Iris pigment epithelial cell (primary cell): Measurements from ENCODE around the gene SLC34A2.
"Not testable (repeated sequence)": the region's sequence is repeated elsewhere in the genome, so short reads cannot be mapped to it uniquely, and the experiment has no call there.

ENCODE experiments used
- DNase-seq: peaks from one replicate; pipeline ENCODE4 v3.0.0-alpha.2; 2011; ENCODE audit warnings: low read depth

Gene SLC34A2

DNA sequence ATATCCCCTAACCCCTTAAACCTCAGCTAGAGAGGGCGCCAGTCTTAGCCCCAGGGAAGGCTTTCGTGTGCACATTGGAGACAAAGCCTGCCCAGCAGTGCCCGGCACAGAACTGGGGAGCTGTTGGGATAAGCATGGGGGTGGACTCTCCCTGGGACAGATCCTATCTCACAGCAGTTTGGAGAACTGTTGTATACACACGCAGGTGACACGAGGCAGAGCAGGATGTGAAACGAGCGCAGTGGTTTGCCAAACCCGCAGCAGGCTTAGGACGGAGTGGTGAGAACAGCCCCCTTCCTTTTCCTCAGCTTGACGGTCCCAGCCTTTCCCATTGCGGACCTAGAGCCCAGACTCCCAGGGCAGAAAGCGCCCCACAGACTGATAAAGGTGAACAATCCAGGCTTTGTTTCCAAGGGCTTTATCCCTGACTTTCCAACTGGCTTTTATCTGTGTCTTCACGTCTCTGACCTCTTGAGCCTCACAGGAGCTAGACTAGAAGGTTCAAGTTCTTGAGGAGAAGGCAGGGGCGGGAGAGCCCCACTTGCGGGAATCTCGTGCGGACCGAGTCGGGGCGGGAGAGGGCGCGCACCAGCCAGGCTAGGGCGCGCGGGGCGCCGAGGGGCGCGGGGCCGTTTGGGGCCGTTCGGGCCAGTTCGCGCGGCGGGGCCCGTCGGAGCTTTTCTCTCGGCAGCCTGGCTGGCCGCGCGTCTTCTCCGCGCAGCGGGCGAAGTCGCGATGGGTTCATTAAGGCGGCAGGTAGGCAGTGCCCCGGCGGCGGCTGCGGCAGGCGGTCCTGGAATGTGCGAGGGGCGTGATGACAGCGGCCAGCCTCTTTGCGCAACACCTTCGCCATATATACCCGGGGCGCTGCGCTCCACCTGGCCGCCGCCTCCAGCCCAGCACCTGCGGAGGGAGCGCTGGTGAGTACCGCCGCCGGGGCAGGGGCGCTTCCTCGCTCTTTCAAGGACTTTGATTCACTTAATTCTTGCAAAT, at the start of gene SLC34A2:
Gene SLC34A2, plus strand, starts transcription at position 881 of the 993 bp plus-strand sequence. CDS start 6,650 bp downstream, outside the sequence.
- DNase-seq = no peak

DNA sequence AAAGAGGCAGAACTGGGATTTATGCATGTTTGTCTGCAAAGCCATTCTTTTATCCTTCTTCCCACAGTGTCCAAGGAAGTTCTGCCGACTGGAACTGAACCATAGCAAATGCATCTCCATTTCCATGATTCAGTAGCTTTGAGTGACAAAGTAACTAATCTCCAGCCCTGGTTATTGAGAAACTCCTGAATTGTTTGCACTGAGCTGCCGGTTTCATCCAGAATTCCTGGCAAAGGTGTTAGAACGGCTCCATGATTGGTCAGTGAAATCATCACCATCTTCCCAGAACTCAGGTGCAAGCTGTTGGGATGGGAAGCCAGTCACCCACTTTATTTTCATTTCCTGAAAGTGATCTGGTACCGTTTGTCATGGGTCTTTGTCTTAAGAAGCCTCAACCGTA, 47.0 kb upstream of the SLC34A2 start:
- no peak for DNase-seq

DNA sequence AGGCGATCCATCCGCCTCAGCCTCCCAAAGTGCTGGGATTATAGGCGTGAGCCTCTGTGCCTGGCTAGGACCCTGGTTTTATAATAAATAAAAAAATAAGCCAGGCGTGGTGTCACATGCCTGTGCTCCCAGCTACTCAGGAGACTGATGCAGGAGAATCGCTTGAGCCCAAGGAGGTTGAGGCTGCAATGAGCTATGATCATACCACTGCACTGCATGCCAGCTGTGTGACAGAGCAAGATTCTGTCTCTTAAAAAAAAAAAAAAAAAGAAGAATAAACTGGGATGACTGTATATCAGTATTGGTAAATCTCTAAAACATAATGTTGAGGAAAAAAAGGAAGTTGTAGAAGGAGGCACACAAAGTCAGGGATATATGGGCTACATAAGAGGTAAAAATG, 45.7 kb upstream of the SLC34A2 start:
- no peak for DNase-seq

DNA sequence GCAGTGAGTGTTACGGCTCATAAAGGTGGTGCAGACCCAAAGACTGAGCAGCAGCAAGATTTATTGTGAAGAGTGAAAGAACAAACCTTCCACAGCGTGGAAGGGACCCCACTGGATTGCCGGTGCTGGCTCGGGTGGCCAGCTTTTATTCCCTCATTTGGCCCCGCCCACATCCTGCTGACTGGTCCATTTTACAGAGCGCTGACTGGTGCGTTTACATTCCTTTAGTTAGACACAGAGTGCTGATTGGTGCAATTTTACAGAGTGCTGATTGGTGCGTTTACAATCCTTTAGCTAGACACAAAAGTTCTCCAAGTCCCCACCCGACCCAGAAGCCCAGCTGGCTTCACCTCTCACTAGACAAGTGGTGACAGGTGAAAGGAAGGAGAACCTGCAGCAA, 42.0 kb upstream of the SLC34A2 start:
- DNase-seq = not testable (repeated sequence)

DNA sequence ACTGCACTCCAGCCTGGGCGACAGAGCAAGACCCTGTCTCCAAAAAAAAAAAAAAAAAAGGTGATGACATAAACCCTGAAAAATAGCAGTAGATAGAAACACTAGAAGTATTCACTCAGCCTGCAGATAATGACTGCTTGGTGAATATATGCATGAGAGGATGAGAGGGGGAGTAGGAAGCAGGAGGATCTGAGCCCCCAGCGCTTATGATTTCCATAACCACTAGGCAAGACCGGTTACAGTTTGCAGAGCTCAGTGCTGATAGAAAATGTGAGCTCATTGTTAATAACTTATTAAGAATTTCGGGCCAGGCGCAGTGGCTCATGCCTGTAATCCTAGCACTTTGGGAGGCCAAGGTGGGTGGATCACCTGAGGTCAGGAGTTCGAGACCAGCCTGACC, 40.8 kb upstream of the SLC34A2 start:
- no peak for DNase-seq

DNA sequence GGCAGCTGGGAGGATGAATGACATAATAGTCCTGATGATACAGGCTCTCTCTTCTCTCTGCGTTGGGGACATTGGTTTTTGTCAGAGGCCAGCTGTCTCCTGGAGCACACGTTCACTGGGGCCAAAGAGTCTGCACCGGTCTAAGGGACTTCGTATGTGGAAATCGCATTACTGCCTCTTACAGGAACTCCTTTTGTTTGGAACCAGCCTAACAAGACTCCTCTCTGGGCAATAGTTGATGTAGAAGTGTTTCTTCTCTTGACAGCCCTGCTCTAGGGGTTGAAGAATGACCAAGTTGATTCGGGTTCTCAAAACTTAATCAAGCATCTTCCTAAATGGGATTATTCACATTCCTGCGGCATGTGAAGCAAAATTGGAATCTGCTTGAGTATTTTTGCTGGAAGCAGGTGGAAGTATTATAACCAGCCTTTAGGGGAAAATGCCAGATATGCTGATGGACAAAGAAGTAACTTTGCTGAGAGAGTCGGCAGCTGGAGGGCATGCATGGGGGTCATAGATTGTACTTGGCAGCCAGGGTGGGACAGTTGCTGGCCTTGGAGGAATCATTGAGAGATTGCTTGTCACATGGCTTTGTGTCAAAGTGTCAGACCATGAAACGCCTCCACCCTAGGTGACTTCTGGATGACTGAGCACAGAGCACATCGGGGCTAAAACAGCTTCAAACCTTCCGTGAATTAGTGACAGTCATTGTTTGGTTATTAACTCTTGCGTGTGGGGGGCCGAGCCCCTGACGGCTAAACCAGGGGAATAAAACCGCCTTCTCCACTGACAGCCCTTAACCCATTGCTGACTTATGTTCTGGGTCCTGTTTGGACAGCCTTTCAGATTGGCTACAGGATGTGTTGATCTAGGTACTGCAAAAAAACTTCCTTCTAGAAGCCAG, 34.4 kb upstream of the SLC34A2 start:
- no peak for DNase-seq

DNA sequence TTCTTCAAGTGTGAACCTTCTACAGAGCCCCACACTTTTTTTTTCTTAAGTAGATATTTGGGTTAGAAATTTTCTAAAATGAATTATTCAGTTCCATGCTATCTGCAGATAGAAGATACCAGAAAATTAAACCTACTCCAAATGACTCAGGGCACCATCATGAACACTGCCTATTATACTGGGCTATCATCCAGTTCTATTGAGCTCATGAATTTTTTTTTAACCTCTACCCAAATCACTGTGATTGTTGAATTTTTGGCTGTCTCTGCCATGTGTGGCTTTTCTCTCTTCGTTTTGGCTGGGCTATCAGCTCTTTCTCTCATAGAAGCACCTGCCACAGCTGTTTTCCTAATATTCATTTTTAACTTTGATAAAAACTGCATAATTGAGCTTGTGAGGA, 31.0 kb upstream of the SLC34A2 start:
- DNase-seq = no peak

DNA sequence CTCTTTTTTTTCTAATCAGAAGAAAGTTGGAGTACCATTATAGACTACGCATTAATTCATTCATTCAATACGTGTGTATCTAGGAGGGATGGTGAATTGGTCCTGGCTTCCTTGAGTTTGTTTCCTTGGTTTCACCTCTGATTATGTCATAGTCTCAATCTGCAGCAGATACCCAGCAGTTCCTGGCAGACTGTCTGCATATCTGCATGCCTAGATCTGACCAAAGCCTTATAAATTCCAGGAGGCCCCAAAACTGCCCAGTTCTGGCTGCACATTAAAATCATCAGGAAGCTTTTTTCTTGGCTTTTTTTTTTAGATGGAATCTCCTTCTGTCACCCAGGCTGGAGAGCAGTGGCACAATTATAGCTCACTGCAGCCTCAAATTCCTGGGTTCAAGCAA, 27.2 kb upstream of the SLC34A2 start:
- DNase-seq = no peak

DNA sequence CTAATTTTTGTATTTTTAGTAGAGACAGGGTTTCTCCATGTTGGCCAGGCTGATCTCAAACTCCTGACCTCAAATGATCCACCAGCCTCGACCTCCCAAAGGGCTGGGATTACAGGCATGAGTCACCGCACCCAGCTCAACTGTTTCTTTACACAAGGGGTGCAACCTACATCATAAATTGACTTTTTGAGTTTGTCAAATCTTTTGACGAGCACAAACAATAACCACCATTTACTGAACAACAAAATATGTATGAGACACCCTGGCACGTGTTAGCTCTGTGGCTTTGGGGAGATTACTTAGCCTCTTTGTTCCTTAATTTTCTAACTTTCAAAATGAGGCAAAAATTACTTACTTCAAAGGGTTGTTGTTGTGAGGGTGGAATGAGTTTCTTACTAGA, 23.5 kb upstream of the SLC34A2 start:
- no peak for DNase-seq

- no peak for DNase-seq
These were observed 22.1 kb upstream of the SLC34A2 start for GRCh38 chr4:25633541-25633940.

DNA sequence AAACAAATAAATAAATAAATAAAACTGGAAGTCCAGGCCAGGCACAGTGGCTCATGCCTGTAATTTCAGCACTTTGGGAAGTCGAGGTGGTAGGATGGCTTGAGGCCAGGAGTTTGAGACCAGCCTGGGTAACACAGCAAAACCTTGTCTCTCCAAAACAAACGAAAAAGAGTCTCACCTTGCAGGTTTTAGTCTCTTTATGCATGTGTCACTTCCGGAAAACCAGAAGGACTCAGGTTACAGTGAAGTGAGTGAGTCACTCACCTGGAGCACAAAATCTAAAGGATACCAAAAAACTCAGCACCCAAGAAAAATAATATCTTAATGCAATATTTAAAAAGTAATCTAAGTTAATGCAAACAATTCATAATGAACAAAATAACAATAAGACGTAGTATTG, 20.1 kb upstream of the SLC34A2 start:
- no peak for DNase-seq

GRCh38 chr4:25637581-25638220, 17.9 kb upstream of the SLC34A2 start:
- DNase-seq = no peak

DNA sequence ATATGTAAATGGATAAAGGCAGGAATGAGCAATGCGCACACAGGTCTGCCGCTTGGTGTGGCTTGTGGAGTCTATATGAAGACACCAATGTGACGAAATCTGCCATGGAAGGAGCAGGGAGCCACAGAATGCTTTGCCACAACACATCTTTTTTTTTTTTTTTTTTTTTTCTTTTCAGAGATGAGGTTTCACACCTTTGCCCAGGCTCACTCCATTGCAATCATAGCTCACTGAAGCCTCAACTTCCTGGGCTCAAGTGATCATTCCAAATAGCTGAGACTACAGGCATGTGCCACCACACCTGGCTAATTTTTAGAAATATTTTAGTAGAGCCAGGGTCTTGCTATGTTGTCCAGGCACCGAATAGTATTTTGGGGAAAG, 17.4 kb upstream of the SLC34A2 start:
- DNase-seq = no peak

- DNase-seq = no peak
These were observed 16.8 kb upstream of the SLC34A2 start for GRCh38 chr4:25638806-25639205.

DNA sequence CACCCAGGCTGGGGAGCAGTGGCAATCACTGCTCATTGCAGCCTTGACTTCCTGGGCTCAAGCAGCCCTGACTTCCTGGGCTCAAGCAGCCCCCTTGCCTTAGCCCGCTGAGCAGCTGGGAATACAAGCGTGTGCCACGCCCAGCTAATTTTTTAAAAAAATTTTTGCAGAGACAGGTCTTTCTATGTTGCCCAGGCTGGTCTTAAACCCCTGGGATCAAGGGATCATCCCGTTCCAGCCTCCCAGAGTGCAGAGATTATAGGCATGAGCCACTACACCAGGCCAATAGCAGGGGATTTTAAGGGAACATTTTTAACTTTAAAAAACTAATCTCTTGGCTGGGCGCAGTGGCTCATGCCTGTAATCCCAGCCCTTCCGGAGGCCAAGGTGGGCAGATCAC, 5.3 kb upstream of the SLC34A2 start:
- no peak for DNase-seq

DNA sequence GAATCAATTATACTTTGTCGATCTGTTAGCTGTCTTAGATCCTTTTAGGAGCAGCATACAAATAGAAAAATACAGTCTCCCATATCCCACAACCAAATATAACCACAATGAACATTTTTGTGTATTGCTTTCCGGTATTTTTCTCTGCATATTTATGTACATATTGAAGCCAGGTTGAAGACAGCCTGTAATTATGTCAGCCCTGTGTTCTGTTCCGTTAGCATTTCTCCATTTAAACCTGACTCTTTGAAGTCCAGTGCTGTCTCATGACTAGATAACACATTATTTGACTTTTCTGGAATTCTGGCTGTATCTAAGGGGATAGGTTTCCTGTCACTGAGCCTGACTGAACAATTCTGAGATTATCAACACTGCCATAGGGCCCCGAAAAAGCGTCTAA, 4.0 kb upstream of the SLC34A2 start:
- DNase-seq = no peak

- no peak for DNase-seq
These were observed 1.4 kb upstream of the SLC34A2 start for GRCh38 chr4:25654031-25654970.

- no peak for DNase-seq
These were observed 380 bp downstream of the SLC34A2 start for GRCh38 chr4:25656031-25656430.

GRCh38 chr4:25658357-25658771, 2.7 kb downstream of the SLC34A2 start:
- DNase-seq = no peak

DNA sequence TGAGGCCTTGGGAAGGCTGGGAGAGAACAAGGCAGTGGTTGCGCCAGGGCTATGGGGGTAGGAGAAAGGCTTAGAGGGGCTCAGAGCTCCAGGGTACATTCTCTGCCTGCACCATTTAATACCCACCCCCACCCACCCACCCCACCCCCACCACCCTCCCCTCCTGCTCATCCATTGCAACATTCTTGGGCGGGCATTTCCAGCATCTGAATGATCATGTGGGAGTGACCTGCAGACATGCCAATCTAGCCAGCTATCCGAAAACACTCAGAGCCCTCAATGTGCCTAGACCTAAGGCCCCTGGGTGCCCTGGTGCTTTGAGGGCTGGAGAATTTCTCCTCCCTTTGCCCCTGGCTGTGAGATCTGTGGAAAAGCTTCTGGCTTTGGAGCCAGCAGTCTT, 3.1 kb downstream of the SLC34A2 start:
- DNase-seq = no peak

GRCh38 chr4:25661441-25661840, 5.8 kb downstream of the SLC34A2 start:
- DNase-seq = not testable (repeated sequence)
